HG02798 (cell line): ENCODE results near the gene UTS2B.
A peak's percentile ranks its signal among the peaks of the same experiment; 100 is the strongest.

Source experiments
- ATAC-seq: cut with Tn5 transposase; IDR thresholded peaks from one replicate; pipeline ENCODE4 v1.9.1; 2021; ENCODE audit warnings: mild to moderate bottlenecking; ENCODE audit not compliant: unreplicated experiment, poor library complexity

Gene UTS2B

DNA sequence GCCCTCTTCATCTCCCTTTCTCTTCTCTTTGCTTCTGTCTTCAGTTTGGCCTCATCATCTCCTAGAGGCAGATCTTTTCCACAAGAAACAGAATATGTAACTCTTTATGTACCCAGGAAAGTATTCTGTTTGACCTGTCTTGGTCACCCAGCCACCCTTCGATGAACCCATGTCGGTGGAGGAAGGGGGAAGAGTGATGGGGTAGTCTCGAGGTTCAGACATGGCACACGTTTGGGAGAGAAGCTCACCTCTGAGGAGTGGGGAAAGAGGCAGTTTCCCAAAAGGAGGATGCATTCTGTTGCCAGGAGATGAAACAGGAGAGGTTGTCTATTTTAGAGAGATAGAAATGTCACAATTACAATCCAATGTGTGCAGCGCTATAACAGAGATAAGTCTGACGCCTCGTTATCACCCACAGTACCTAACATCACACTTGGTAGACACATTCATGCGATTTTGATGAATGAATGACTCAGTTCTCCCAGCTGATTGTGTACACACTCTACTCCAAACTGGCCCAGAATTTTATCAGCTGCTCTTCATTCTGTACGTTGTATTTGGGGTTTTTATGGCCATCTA lies 1.9 kb downstream of the UTS2B start:
- no peak for ATAC-seq

DNA sequence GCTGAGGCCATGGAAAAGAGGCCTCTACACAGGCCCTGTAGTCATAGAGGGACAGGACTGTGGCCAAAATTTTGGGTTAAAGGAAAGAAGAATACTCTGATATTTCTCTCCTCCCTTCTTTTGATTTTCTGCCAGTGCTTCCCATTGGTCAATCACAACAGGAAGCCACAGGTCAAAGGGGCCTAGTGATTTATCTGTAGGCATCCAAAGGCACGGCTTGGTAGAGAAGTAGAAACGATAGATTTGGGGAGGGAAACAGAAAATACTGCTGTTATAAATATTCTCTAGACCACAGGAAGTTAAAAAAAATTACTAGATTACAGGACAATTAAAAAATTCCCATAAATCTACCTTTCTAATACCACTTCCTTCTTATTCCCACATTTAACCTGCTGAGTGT lies 2.8 kb downstream of the UTS2B start:
- no peak for ATAC-seq

DNA sequence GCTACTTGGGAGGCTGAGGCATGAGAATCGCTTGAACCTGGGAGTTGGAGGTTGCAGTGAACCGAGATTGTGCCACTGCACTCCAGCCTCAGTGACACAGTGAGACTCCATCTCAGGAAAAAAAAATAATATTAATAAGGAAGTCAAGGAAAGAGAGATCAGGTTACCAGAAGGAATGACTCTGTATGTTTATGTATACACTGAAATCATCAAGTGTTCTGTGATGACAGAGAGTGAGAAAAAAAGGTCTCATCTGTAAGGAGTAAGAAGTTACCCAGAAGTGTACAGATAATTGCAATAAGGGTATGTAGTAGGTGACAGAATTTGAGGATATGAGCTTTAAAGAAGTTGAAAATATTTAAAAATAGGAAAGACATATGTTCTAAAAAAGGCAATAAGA lies 5.4 kb downstream of the UTS2B start:
- ATAC-seq = no peak

DNA sequence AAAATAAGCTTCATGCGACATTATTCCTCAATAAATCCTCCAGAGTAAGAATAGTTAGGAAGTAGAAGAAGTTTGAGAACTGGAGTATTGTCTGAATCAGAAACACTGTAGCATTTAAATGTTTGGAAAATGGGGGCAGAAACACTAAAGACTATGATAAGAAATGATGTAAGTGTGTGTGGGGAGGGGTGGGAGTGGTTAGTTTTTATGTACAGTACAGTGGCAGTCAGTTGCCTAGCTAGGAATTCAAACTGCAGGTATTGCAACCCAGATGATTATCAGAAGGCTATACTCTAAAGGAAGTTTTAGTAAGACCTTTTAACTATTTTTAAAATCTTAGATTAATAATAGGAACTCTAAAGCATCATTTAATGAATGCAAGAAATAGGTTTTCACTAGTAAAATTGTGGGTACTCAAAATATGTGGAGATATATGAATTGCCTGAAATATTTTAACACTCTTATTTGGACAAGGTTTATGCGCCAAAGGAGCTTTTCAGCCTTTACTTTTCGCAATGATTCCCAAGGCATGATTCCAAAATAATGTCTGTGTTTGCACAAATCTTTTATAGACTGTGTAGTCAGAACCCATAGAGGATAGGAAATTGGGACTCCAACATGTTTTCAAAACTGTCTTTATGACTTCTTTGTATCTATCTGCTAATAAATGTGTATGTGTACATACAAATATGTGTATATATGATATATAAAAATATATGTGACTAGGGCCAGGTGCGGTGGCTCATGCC lies 9.1 kb downstream of the UTS2B start:
- ATAC-seq = no peak

DNA sequence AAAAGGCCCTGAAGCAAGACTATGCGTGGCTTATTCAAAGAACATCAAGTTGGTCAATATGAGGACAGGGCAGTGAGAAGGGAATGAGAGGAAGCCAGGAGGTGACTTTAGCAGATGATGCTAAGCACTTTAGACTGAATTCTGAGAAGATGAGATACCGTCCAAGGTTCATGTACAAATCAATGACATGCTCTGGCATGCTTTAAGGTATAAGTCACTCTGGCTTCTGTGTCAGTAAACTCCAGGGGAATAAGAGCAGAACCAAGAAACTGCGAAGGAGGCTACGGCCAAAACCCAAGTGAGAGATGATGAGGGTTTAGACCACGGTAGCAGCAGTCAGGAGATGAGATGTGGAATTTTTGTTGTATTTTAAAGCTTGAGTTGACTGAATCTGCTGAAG lies 10.0 kb downstream of the UTS2B start:
- ATAC-seq = no peak

DNA sequence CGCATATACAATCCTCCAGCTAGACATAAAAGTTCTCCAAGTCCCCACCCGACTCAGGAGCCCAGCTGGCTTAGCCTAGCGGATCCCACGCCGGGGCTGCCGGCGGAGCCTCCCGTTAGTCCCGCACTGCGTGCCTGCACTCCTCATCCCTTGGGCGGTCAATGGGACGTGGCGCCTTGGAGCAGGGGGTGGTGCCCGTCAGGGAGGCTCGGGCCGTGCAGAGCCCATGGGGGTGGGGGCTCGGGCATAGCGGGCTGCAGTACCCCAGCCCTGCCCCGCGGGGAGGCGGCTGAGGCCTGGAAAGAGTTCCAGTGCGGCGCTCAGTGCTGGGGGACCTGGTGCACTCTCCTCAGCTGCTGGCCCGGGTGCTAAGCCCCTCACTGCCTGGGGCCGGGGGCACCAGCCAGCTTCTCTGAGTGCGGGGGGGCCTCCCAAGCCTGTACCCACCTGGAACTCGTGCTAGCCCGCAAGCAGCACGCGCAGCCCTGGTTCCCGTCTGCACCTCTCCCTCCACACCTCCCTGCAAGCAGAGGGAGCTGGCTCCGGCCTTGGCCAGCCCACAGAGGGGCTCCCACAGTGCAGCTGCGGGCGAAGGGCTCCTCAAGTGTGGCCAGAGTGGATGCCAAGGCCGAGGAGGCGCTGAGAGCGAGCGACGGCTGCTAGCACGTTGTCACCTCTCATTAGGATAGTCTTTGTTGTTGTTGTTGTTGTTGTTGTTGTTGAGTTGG lies 13.3 kb downstream of the UTS2B start:
- ATAC-seq = no peak

DNA sequence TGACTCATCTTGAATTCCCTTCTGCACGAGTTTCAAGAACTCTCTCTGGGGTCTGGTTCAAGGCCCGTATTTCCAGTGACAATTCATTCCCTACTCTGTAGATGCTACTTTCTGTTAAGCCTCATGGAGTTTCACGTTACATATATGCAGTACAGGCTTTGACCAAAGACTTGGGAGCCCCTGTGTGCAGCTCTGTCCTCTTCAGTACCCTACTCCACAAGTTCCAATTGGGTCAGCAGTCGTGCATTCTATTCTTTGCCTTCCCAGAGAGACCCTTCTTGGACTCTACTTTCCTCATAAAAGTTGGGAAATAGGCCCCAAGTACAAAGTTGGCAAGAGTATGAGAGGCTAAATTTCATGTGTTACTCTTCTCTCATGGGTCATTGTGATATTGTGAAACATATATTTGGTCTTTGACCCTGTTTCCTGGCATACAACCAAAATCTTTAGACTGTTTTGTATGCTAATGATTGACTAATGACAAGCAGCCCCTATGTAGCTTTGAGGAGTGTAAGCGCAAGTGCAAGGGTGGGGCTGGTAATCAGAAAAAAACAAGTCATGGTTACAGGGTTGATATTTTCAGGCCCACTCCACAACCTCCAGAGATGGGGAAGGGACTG lies 16.1 kb downstream of the UTS2B start:
- ATAC-seq = no peak

DNA sequence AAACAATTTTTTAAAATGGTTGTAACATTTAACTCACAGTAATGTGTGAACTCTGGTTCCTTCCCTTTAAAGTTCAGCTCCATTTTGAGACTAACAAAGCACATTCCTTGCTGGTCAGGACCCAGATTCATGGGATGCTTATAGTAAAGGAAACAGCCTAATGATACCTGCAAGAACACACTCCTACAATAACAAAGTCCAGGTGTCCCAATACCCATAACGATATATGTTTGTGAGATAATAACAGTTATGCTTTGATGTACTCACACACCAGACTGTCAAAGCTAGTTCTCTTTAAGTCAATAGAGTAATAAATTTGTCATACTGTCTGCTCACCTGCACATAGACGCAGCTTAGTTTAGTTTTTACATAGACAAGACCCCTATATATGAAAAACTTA lies 17.0 kb downstream of the UTS2B start:
- ATAC-seq = no peak

DNA sequence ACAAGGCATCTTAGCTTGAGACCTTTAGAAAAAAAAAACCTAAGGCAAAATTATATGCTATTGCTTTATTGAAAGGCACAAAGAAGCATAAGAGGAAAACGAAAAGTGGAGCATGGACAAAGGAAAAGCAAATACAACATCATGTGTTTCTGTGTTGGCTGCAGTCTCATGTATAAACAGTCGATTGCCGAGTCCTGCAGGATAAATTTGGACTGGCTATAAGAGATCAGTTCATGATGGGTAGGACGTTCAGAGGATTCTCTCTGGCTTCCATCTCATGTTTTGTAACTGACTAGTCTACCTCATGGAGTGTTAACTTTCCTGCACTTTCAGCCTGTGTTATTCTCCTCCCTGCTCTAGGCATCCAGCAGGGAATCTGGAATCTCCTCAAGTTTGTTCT lies 23.0 kb downstream of the UTS2B start:
- no peak for ATAC-seq

DNA sequence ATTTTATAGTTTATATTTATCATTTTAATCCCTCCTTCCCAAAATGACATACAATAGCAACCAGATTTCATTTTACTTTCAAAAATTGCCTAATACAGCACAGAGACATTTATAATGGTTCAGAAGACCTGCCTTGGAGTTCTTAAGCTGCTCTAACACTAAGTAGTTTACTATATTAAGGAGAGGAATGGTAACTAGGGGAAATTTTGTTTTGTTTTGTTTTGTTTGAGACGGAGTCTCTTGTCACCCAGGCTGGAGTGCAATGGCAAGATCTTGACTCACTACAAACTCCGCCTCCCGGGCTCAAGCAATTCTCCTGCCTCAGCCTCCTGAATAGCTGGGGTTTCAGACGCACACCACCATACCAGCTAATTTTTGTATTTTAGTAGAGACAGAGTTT lies 23.9 kb downstream of the UTS2B start:
- no peak for ATAC-seq

DNA sequence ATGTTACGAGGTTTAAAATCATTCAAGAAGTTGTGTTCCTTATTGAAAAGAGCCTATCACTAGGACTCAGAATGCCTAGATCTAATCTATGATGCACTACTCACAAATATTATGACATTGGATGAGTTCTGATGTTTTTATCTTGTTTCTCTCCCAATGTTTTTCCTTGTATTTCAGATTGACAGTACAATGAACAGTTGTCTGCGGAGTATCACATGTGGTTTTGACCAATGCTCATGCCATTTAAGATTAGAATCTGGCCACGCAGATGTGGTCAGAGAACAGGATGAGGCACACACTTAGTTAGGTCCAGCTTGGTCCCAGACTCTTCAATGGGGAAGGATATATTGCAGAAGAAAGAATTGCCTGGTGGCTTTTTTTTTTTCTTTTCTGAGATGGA lies 26.7 kb downstream of the UTS2B start:
- ATAC-seq = no peak

DNA sequence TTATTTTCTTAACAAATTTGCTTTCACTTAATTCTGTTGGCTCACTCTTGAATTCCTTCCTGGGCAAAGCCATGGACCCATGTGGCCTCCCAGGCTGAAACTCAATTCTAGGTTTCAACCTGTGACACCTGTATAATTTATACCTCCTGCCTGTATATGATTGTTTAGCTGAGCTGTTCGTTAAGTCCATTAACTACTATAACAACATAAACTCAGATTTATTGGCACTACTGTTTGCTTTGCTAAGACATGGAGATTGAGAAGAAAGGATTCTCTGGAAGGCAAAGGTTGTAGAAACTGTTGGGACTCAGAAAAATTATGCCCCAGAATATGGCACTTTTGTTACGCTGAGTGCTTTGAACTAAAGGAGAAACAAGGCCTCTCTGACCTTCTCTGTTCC lies 27.9 kb downstream of the UTS2B start:
- ATAC-seq = no peak

DNA sequence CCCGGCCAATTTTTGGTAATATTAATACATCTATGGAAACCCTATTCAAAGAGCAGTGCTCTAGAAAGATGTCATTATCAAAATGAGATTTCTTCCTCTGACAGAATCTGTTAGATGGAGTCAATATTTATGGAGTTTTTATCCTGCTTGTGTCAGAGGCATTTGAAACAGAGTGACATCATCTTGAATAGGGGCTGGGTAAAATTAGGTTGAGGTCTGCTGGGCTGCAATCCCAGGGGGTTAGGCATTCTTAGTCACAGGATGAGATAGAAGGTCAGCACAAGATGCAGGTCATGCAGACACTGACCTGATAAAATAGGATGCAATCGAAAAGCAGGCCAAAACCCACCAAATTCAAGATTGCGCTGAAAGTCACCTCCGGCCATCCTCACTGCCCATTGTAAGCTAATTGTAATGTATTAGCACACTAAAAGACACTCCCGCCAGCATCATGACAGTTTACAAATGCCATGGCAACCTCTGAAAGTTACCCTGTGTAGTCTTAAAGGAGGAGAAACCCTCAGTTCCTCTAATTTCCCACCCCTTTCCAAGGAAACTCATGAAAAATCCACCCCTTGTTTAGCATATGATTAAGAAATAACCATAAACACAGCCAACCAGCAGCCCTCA lies 28.4 kb downstream of the UTS2B start:
- ATAC-seq = no peak

DNA sequence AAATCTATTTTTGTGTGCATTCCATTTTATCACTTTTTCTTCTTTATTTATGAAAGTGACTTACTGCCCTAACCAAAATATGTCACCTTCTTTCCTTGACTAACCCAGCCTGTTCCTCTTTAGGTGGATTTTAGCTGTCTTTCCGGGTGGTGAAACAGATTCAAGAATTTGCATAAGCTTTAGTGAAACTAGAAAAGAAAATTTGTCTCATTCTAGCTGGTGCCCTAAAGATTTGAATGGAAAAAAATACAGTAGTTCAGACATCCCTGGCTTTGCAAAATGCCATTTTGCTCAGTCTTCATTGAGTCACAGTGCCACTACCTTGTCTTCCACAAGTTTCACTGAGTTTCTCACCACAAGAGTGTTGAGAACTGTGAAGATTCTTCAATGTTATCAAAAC lies 29.3 kb downstream of the UTS2B start:
- ATAC-seq = peak; percentile 74

DNA sequence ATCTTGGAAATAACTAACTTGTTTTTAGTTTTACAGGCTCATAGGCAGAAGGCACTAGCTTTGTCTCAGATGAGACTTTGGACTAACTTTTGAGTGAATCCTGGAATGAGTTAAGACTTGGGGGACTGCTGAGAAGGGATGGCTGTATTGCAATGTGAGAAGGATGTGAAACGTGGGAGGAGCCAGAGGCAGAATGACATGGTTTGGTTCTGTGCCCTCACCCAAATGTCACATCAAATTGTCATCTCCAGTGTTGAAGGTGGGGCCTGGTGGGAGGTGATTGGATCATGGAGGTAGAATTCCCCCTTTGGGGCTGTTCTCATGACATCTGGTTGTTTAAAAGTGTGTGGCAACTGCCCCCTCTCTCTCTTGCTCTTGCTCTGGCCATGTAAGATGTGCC lies 29.9 kb downstream of the UTS2B start:
- peak; percentile 31 for ATAC-seq

DNA sequence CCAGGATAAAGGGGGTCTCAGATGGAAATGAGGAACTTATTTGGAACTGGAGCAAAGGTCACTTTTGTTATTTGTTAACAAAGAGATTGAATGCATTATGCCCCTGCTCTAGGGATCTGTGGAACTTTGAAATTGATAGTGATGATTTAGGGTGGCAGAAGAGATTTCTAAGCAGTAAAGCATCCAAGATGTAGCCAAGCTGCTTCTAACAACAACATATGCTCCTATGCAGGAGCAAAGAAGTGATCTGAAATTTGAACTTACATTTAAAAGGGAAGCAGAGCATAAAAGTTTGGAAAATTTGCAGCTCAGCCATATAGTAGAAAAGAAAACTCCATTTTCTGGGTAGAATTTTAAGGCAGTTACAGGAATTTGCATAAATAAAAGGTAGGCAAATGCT lies 31.5 kb downstream of the UTS2B start:
- no peak for ATAC-seq

DNA sequence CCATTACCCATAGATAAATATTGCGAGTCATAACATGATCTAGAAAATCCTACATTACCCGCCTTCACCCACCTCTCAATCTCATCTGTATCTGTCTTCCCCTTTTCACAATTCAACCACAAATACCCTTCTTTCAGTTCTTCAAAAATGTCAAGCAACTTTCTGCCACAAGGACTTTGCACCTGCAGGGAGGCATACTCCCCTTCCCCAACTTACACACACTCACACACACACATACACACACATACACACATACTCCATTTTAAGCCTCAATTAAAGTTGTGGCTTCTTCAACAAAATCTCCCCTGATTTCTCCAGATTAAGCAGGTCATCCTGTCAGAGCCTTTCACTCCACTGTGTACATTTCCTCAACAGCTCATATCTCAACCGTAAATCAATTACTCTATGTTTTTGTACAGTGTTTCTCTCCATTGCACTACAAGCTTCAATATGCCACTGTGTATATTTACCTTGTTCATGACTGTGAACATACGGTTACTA lies 34.2 kb downstream of the UTS2B start:
- ATAC-seq = peak; percentile 84

DNA sequence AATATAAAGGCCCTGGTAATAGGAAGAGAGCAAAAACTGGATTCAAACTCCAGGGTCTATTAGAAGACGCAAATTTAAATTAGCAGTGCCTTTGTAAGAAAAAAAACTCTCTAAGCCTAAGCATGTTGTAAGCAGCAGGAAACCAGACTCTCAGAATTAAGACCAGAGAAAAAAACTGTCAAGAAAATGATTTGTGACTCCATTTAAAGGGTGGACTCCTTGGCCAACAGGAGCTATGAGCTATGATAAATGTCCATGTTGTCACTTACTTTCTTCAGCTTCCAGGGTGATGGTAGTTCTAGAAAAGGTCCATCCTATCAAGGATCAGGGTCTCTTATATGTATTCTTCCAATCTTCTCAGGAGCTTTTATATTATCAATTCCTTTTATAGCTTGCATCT lies 36.0 kb downstream of the UTS2B start:
- no peak for ATAC-seq

DNA sequence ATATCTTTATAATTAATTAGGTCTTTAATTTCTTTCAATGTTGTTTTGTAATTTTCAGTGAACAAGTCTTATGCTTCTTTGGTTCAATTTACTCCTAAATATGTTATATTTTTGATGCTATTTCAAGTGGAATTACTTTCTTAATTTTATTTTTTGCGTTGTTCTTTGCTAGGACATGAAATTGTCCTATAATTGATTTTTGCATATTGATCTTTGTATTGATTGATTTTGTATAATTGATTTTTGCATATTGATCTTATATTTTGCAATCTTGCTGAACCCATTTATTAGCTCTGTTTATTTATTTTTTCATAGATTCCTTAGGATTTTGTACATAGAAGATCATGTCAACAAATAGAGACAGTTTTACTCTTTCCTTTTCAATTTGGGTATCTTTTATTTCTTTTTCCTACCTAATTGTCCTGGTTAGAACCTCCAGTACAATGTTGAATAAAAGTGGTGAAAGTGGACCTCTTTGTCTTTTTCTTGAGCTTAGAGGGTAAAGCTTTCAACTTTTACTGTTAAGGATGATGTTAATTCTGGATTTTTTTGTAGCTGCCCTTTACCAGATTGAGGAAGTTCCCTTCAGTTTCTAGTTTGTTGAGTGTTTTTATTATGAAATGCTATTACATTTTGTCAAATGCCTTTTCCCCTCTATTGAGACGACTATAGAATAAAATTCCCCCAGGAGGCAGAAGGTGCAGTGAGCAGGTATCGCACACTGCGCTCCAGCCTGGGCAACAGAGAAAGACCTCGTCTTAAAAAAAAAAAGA lies 37.9 kb downstream of the UTS2B start:
- ATAC-seq = no peak
